IPS-20b (cell line): ENCODE results near the gene RRP12.

Experiments used
- H3K27ac ChIP-seq: one replicate; pipeline ENCODE4 v1.5.1; 2013; ENCODE audit warnings: low read length
- H3K27me3 ChIP-seq: 2 replicates; pipeline ENCODE4 v1.6.1; 2013; ENCODE audit warnings: mild to moderate bottlenecking, low read length, inconsistent platforms; ENCODE audit not compliant: insufficient read depth
- H3K36me3 ChIP-seq: 2 replicates; pipeline ENCODE4 v1.6.1; 2013; ENCODE audit warnings: low read depth, mild to moderate bottlenecking, inconsistent platforms, low read length, moderate library complexity; ENCODE audit not compliant: insufficient read depth
- H3K4me1 ChIP-seq: 2 replicates; pipeline ENCODE4 v1.6.1; 2013; ENCODE audit warnings: mild to moderate bottlenecking, control low read depth, inconsistent platforms, low read length, moderate library complexity; ENCODE audit not compliant: insufficient read depth
- H3K4me3 ChIP-seq: 2 replicates; pipeline ENCODE4 v1.5.1; 2013; ENCODE audit warnings: mild to moderate bottlenecking, low read length, inconsistent platforms
- H3K9ac ChIP-seq: 2 replicates; pipeline ENCODE4 v1.6.1; 2013; ENCODE audit warnings: low read depth, mild to moderate bottlenecking, inconsistent platforms, low read length, moderate library complexity
- H3K9me3 ChIP-seq: 2 replicates; pipeline ENCODE4 v1.6.1; 2013; ENCODE audit warnings: mild to moderate bottlenecking, low read depth, low read length, inconsistent platforms; ENCODE audit not compliant: insufficient read depth

RRP12 gene

GRCh38 chr10:97381626-97382025, 19.5 kb downstream of the RRP12 start:
- no peaks in the 10 kb centered on the region for H3K27me3 ChIP-seq
- H3K9me3 ChIP-seq: no peaks in the 10 kb centered on the region
- H3K27ac ChIP-seq: no peak overlapping the region
- no peaks in the 10 kb centered on the region for H3K4me1 ChIP-seq
- no peak overlapping the region for H3K4me3 ChIP-seq
- no peak overlapping the region for H3K9ac ChIP-seq
- peaks cover 94% of the 10 kb centered on the region for H3K36me3 ChIP-seq

GRCh38 chr10:97380516-97380915, 20.6 kb downstream of the RRP12 start:
- no peak overlapping the region for H3K9ac ChIP-seq
- no peaks in the 10 kb centered on the region for H3K9me3 ChIP-seq
- H3K27ac ChIP-seq: no peak overlapping the region
- H3K4me3 ChIP-seq: no peak overlapping the region
- no peaks in the 10 kb centered on the region for H3K4me1 ChIP-seq
- H3K36me3 ChIP-seq: peaks cover 92% of the 10 kb centered on the region
- no peaks in the 10 kb centered on the region for H3K27me3 ChIP-seq

GRCh38 chr10:97378933-97379921, 21.9 kb downstream of the RRP12 start:
- Histone ChIP-seq H3K36me3 (peaks cover 90% of the 10 kb centered on the region), H3K4me3 (no peak overlapping the region), H3K27ac (no peak overlapping the region), H3K4me1 (no peaks in the 10 kb centered on the region), H3K9ac (no peak overlapping the region), H3K27me3 (no peaks in the 10 kb centered on the region), H3K9me3 (no peaks in the 10 kb centered on the region)

GRCh38 chr10:97376413-97376812, 24.7 kb downstream of the RRP12 start:
- no peak overlapping the region for H3K9ac ChIP-seq
- H3K9me3 ChIP-seq: no peaks in the 10 kb centered on the region
- no peak overlapping the region for H3K4me3 ChIP-seq
- peaks cover 92% of the 10 kb centered on the region for H3K36me3 ChIP-seq
- no peaks in the 10 kb centered on the region for H3K27me3 ChIP-seq
- H3K27ac ChIP-seq: no peak overlapping the region
- no peaks in the 10 kb centered on the region for H3K4me1 ChIP-seq

- Histone ChIP-seq H3K4me1 (no peaks in the 10 kb centered on the region), H3K36me3 (peaks cover 95% of the 10 kb centered on the region), H3K27me3 (no peaks in the 10 kb centered on the region), H3K9me3 (no peaks in the 10 kb centered on the region), H3K9ac (no peak overlapping the region), H3K4me3 (no peak overlapping the region), H3K27ac (no peak overlapping the region)
These were observed 27.7 kb downstream of the RRP12 start for GRCh38 chr10:97373456-97373855.

- H3K4me3 ChIP-seq: no peak overlapping the region
- H3K27me3 ChIP-seq: no peaks in the 10 kb centered on the region
- no peaks in the 10 kb centered on the region for H3K4me1 ChIP-seq
- H3K36me3 ChIP-seq: peaks cover 88% of the 10 kb centered on the region
- H3K9me3 ChIP-seq: no peaks in the 10 kb centered on the region
- no peak overlapping the region for H3K27ac ChIP-seq
- no peak overlapping the region for H3K9ac ChIP-seq
These were observed 28.8 kb downstream of the RRP12 start for GRCh38 chr10:97372233-97372875.

GRCh38 chr10:97371696-97372095, 29.4 kb downstream of the RRP12 start:
- Histone ChIP-seq H3K9ac (no peak overlapping the region), H3K36me3 (peaks cover 89% of the 10 kb centered on the region), H3K27me3 (no peaks in the 10 kb centered on the region), H3K4me1 (no peaks in the 10 kb centered on the region), H3K4me3 (no peak overlapping the region), H3K27ac (no peak overlapping the region), H3K9me3 (no peaks in the 10 kb centered on the region)

- H3K4me1 ChIP-seq: no peaks in the 10 kb centered on the region
- no peak overlapping the region for H3K4me3 ChIP-seq
- H3K27me3 ChIP-seq: no peaks in the 10 kb centered on the region
- no peak overlapping the region for H3K9ac ChIP-seq
- no peaks in the 10 kb centered on the region for H3K9me3 ChIP-seq
- peaks cover 93% of the 10 kb centered on the region for H3K36me3 ChIP-seq
- H3K27ac ChIP-seq: no peak overlapping the region
These were observed 34.0 kb downstream of the RRP12 start for GRCh38 chr10:97367126-97367649.

- Histone ChIP-seq H3K27me3 (no peaks in the 10 kb centered on the region), H3K9me3 (no peaks in the 10 kb centered on the region), H3K36me3 (peaks cover 88% of the 10 kb centered on the region), H3K4me3 (no peak overlapping the region), H3K4me1 (no peaks in the 10 kb centered on the region), H3K27ac (no peak overlapping the region), H3K9ac (no peak overlapping the region)
These were observed 34.6 kb downstream of the RRP12 start for GRCh38 chr10:97366572-97366971.

- H3K4me3 ChIP-seq: no peak overlapping the region
- no peak overlapping the region for H3K27ac ChIP-seq
- peaks cover 88% of the 10 kb centered on the region for H3K36me3 ChIP-seq
- no peaks in the 10 kb centered on the region for H3K9me3 ChIP-seq
- H3K27me3 ChIP-seq: no peaks in the 10 kb centered on the region
- no peak overlapping the region for H3K9ac ChIP-seq
- no peaks in the 10 kb centered on the region for H3K4me1 ChIP-seq
These were observed 35.3 kb downstream of the RRP12 start for GRCh38 chr10:97365761-97366351.

- Histone ChIP-seq H3K9ac (no peak overlapping the region), H3K4me1 (no peaks in the 10 kb centered on the region), H3K4me3 (no peak overlapping the region), H3K27me3 (no peaks in the 10 kb centered on the region), H3K36me3 (peaks cover 89% of the 10 kb centered on the region), H3K9me3 (no peaks in the 10 kb centered on the region), H3K27ac (no peak overlapping the region)
These were observed 38.1 kb downstream of the RRP12 start for GRCh38 chr10:97363071-97363470.
